ENCODE measurements around the gene C1GALT1. TPM values are rescaled to one million over a fixed set of nuclear protein-coding genes. Genes with fewer than 3 reads are reported as not detected.

C1GALT1 gene
- total RNA-seq, 1 experiment from 2014 or later: 27.2 TPM

GRCh38 chr7:7254319-7254718, 72.0 kb downstream of the C1GALT1 start (continued):
- no peak for TF ChIP-seq CEBPB (IDR thresholded peaks at IDR 0.05; ENCODE audit: low read depth)
- TF ChIP-seq POLR2A (IDR thresholded peaks at IDR 0.05; ENCODE audit: borderline replicate concordance, extremely low read depth, insufficient read depth, insufficient read length): no peak

DNA sequence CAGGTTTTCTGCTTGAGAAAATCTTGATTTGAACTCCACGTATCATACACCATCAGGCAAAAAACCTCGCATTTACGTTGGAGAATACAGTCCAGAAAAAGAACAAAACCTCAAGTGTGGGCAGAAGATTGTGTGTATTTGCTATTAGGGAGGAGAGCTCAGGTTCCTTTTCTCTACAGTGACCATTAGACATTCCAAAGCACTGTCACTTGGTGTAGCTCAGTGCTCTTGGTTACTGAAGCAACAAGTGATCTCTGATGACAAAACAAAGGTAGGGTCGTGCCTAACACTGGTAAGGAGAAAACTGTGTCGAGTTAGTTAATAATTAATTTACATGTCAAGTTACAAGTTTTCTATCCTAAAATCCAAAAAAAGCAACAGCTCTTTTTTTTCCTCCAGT, 72.6 kb downstream of the C1GALT1 start:
- Histone ChIP-seq H3K9me3 (ENCODE audit: control insufficient read depth in 1 of 2, insufficient read depth in 1 of 2, low read depth in 1 of 2, low read length in 2 of 2) (no peaks in the 10 kb centered on the region), H3K4me3 (replicated peaks in 1 of 2; ENCODE audit: low read depth in 1 of 2, low read length in 2 of 2) (no peak overlapping the region), H2AFZ (ENCODE audit: low read depth, low read length, poor library complexity, severe bottlenecking) (no peak overlapping the region), H4K20me1 (ENCODE audit: insufficient read depth) (no peaks in the 10 kb centered on the region), H3K9me2 (ENCODE audit: insufficient read depth) (no peaks in the 10 kb centered on the region), H3K4me2 (ENCODE audit: low read length) (no peak overlapping the region), H3K9ac (ENCODE audit: low read length) (no peak overlapping the region), H3K36me3 (ENCODE audit: control insufficient read depth in 1 of 2, insufficient read depth in 2 of 2, low read length in 2 of 2) (no peaks in the 10 kb centered on the region), H3K4me1 (ENCODE audit: control insufficient read depth in 1 of 2, insufficient read depth in 2 of 2, low read length in 2 of 2) (no peaks in the 10 kb centered on the region), H3K27me3 (ENCODE audit: insufficient read depth, low read length) (no peaks in the 10 kb centered on the region), H3K27ac (ENCODE audit: low read depth, low read length) (no peak overlapping the region), H3K79me2 (ENCODE audit: insufficient read depth, low read length) (no peaks in the 10 kb centered on the region)
- ChIA-PET POLR2A (no interaction called here), RAD21 (ENCODE audit: low non-redundant PET in 1 of 2, low total read pairs in 2 of 2, uncharacterized antibody in 2 of 2, unreplicated experiment in 2 of 2) (no interaction called here), CTCF (no interaction called here)
- TF ChIP-seq EZH2phosphoT487 (IDR thresholded peaks at IDR 0.05; ENCODE audit: borderline replicate concordance): no peak
- no peak for TF ChIP-seq SRF (IDR thresholded peaks at IDR 0.05; ENCODE audit: low read depth)
- TF ChIP-seq, protein P1, sequence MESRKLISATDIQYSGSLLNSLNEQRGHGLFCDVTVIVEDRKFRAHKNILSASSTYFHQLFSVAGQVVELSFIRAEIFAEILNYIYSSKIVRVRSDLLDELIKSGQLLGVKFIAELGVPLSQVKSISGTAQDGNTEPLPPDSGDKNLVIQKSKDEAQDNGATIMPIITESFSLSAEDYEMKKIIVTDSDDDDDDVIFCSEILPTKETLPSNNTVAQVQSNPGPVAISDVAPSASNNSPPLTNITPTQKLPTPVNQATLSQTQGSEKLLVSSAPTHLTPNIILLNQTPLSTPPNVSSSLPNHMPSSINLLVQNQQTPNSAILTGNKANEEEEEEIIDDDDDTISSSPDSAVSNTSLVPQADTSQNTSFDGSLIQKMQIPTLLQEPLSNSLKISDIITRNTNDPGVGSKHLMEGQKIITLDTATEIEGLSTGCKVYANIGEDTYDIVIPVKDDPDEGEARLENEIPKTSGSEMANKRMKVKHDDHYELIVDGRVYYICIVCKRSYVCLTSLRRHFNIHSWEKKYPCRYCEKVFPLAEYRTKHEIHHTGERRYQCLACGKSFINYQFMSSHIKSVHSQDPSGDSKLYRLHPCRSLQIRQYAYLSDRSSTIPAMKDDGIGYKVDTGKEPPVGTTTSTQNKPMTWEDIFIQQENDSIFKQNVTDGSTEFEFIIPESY (IDR thresholded peaks at IDR 0.05; ENCODE audit: extremely low read depth, insufficient replicate concordance, low read length): no peak
- no peak for TF ChIP-seq RAD21 (IDR thresholded peaks at IDR 0.05; ENCODE audit: low read depth)
- TF ChIP-seq MAX (IDR thresholded peaks at IDR 0.05): no peak
- TF ChIP-seq POLR2A (IDR thresholded peaks at IDR 0.05; ENCODE audit: borderline replicate concordance, extremely low read depth, insufficient read depth, insufficient read length): no peak
- TF ChIP-seq SIN3A (IDR thresholded peaks at IDR 0.05; ENCODE audit: low read depth): no peak
- TF ChIP-seq ATF3 (IDR thresholded peaks at IDR 0.05): no peak
- no peak for TF ChIP-seq FOSL1 (IDR thresholded peaks at IDR 0.05; ENCODE audit: low read depth)
- TF ChIP-seq TCF7L2 (IDR thresholded peaks at IDR 0.05; ENCODE audit: borderline replicate concordance, extremely low read depth, insufficient read depth, insufficient read length): no peak
- no peak for TF ChIP-seq JUND (IDR thresholded peaks at IDR 0.05)
- TF ChIP-seq ZNF274 (IDR thresholded peaks at IDR 0.05; ENCODE audit: low read depth, low read length): no peak
- TF ChIP-seq CTCF (IDR thresholded peaks at IDR 0.05 in 2 of 3, conservative IDR thresholded peaks at IDR 0.05 in 1 of 3; ENCODE audit: borderline replicate concordance in 1 of 3, insufficient read depth in 1 of 3, low read depth in 2 of 3, low read length in 2 of 3): no peak
- no peak for TF ChIP-seq EZH2 (IDR thresholded peaks at IDR 0.05)
- no peak for TF ChIP-seq SP1 (IDR thresholded peaks at IDR 0.05; ENCODE audit: low read depth)
- TF ChIP-seq ZFX (IDR thresholded peaks at IDR 0.05): no peak
- TF ChIP-seq YY1 (IDR thresholded peaks at IDR 0.05; ENCODE audit: extremely low read depth, insufficient replicate concordance, low read depth, low read length): no peak
- no peak for TF ChIP-seq EGR1 (IDR thresholded peaks at IDR 0.05; ENCODE audit: low read depth)
- TF ChIP-seq ELF1 (IDR thresholded peaks at IDR 0.05; ENCODE audit: borderline replicate concordance, low read depth): no peak
- TF ChIP-seq CBX3 (IDR thresholded peaks at IDR 0.05; ENCODE audit: low read depth): no peak
- DNase-seq (ENCODE audit: low read depth, low spot score): no peak
- no TSS peak for BruUV-seq (replicated peaks)
- intact Hi-C loops (cut with micrococcal nuclease): no loop called here
- no peak for ATAC-seq

Data from HCT116 (cell line).